Parathyroid adenoma (tissue), 2 donors: Measurements from ENCODE around the gene PTPDC1.

Source experiments
- H2AFZ ChIP-seq: fragments of 300-600 bp; sonication (generic); one replicate; pipeline ENCODE4 v1.7.0; 2017; ENCODE audit warnings: antibody characterized with exemption, mild to moderate bottlenecking
- H3K27ac ChIP-seq: fragments of 300-600 bp; sonication (generic); one replicate; pipeline ENCODE4 v1.7.0; 2017
- H3K27me3 ChIP-seq: fragments of 300-600 bp; sonication (generic); one replicate; pipeline ENCODE4 v1.7.0; 2017; ENCODE audit warnings: low read length; ENCODE audit not compliant: control insufficient read depth, insufficient read depth
- H3K36me3 ChIP-seq: fragments of 300-600 bp; sonication (generic); one replicate; pipeline ENCODE4 v1.7.0; 2017; ENCODE audit warnings: low read length; ENCODE audit not compliant: control insufficient read depth, insufficient read depth
- H3K4me1 ChIP-seq: fragments of 300-600 bp; sonication (generic); one replicate; pipeline ENCODE4 v1.7.0; 2017; ENCODE audit warnings: control low read depth
- H3K4me2 ChIP-seq: fragments of 300-600 bp; sonication (generic); one replicate; pipeline ENCODE4 v1.7.0; 2017; ENCODE audit warnings: low read length
- H3K4me3 ChIP-seq: fragments of 300-600 bp; sonication (generic); one replicate; pipeline ENCODE4 v1.7.0; 2017; ENCODE audit warnings: low read depth, low read length
- H3K79me2 ChIP-seq: fragments of 300-600 bp; sonication (generic); one replicate; pipeline ENCODE4 v1.7.0; 2017; ENCODE audit warnings: control low read depth
- H3K9ac ChIP-seq: fragments of 300-600 bp; sonication (generic); one replicate; pipeline ENCODE4 v1.7.0; 2017; ENCODE audit warnings: mild to moderate bottlenecking
- H3K9me3 ChIP-seq: fragments of 300-600 bp; sonication (generic); one replicate; pipeline ENCODE4 v1.7.0; 2017; ENCODE audit warnings: low read length; ENCODE audit not compliant: control insufficient read depth
- TF ChIP-seq, protein P1 (sequence below): fragments of 300-600 bp; sonication (generic); IDR thresholded peaks from one replicate; pipeline ENCODE4 v1.7.0; 2017; ENCODE audit warnings: antibody characterized with exemption, mild to moderate bottlenecking
- donor health status: primary hyperparathyroidism.

The PTPDC1 gene

DNA sequence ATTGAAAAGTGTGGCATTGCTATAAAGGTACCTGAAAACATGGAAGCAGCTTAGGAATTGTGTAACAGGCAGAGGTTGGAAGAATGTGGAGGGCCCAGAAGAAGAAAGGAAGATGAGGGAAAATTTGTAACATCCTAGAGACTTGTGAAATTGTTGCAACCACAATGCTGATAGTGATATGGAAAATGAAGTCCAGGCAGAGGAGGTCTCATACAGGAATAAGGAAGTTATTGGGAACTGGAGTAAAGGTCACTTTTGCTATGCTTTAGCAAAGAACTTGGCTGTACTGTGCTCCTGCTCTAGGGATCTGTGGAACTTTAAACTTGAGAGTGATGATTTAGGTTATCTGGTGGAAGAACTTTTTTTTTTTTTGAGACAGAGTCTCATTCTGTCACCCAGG lies 43.5 kb downstream of the PTPDC1 start:
- Histone ChIP-seq H3K9ac (no peak overlapping the region), H3K27ac (no peak overlapping the region), H3K4me3 (no peak overlapping the region), H3K4me1 (no peaks in the 10 kb centered on the region), H3K9me3 (no peaks in the 10 kb centered on the region), H3K79me2 (no peaks in the 10 kb centered on the region), H3K27me3 (no peaks in the 10 kb centered on the region), H3K4me2 (no peak overlapping the region), H3K36me3 (no peaks in the 10 kb centered on the region), H2AFZ (no peak overlapping the region)
- TF ChIP-seq, protein P1, sequence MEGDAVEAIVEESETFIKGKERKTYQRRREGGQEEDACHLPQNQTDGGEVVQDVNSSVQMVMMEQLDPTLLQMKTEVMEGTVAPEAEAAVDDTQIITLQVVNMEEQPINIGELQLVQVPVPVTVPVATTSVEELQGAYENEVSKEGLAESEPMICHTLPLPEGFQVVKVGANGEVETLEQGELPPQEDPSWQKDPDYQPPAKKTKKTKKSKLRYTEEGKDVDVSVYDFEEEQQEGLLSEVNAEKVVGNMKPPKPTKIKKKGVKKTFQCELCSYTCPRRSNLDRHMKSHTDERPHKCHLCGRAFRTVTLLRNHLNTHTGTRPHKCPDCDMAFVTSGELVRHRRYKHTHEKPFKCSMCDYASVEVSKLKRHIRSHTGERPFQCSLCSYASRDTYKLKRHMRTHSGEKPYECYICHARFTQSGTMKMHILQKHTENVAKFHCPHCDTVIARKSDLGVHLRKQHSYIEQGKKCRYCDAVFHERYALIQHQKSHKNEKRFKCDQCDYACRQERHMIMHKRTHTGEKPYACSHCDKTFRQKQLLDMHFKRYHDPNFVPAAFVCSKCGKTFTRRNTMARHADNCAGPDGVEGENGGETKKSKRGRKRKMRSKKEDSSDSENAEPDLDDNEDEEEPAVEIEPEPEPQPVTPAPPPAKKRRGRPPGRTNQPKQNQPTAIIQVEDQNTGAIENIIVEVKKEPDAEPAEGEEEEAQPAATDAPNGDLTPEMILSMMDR, result no peak

DNA sequence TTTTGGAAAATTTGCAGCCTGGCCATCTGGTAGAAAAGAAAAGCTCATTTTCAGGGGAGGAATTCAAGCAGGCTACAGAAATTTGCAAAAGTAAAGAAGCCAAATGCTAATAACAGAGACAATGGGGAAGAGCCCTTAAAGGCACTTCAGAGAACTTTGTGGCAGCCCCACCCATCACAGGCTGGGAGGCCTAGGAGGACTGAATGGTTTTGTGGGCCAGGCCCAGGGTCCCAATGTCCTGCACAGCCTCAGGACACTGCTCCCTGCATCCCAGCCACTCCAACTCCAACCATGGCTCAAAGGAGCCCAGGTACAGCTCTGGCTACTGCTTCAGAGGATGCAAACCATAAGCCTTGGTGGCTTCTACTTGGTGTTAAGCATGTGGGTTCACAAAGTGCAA lies 44.3 kb downstream of the PTPDC1 start:
- no peak overlapping the region for H3K27ac ChIP-seq
- no peaks in the 10 kb centered on the region for H3K27me3 ChIP-seq
- no peaks in the 10 kb centered on the region for H3K79me2 ChIP-seq
- TF ChIP-seq, protein P1, result no peak
- no peak overlapping the region for H2AFZ ChIP-seq
- no peaks in the 10 kb centered on the region for H3K36me3 ChIP-seq
- no peak overlapping the region for H3K4me3 ChIP-seq
- no peaks in the 10 kb centered on the region for H3K9me3 ChIP-seq
- no peak overlapping the region for H3K4me2 ChIP-seq
- no peak overlapping the region for H3K9ac ChIP-seq
- H3K4me1 ChIP-seq, result peaks cover 2% of the 10 kb centered on the region

DNA sequence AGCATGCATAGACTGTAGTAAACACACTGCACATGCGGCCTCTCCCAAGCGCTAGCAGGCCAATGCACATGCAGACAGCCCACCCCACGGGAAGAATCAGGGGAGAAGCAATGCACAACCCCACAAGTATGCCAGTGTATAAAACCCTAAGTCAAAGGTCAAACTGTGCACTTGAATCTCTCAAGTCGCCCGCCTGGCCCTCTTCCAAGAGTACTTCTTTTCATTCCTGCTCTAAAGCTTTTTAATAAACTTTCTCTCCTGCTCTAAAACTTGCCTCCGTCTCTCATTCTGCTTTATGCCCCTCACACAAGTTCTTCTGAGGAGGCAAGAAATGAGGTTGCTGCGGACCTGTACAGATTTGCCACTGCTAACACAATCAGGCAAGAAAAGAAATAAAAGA lies 50.4 kb downstream of the PTPDC1 start:
- peak overlapping the region; percentile 83 for H3K27ac ChIP-seq
- no peaks in the 10 kb centered on the region for H3K36me3 ChIP-seq
- peak overlapping the region; percentile 22 for H3K4me2 ChIP-seq
- no peak overlapping the region for H3K4me3 ChIP-seq
- peak overlapping the region; percentile 6 for H2AFZ ChIP-seq
- no peaks in the 10 kb centered on the region for H3K9me3 ChIP-seq
- peaks cover 27% of the 10 kb centered on the region for H3K4me1 ChIP-seq
- TF ChIP-seq, protein P1, result no peak
- no peak overlapping the region for H3K9ac ChIP-seq
- H3K27me3 ChIP-seq, result no peaks in the 10 kb centered on the region
- H3K79me2 ChIP-seq, result no peaks in the 10 kb centered on the region

DNA sequence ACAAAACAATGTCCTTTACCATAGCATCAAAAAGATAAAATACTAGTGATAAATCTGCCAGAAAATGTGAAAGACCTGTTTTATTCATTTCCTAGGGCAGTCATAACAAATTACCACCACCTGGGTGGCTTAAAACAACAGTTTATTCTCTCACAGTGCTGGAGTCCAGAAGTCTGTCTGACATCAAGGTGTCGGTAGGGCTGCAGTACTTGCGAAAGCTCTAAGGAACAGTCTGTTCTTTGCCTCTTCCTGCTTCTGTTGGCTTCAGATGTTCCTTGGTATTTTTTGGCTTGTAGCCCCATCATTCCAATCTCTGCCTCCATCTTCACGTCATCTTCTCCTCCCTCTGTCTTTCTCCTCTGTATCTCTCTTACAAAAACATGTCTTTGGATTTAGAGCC lies 51.0 kb downstream of the PTPDC1 start:
- no peaks in the 10 kb centered on the region for H3K9me3 ChIP-seq
- TF ChIP-seq, protein P1, result peak; percentile 8
- H3K79me2 ChIP-seq, result no peaks in the 10 kb centered on the region
- H3K4me2 ChIP-seq, result peak overlapping the region; percentile 22
- no peak overlapping the region for H3K9ac ChIP-seq
- peak overlapping the region; percentile 6 for H2AFZ ChIP-seq
- peak overlapping the region; percentile 83 for H3K27ac ChIP-seq
- no peaks in the 10 kb centered on the region for H3K27me3 ChIP-seq
- peak overlapping the region; percentile 6 for H3K4me3 ChIP-seq
- peaks cover 32% of the 10 kb centered on the region for H3K4me1 ChIP-seq
- H3K36me3 ChIP-seq, result no peaks in the 10 kb centered on the region

DNA sequence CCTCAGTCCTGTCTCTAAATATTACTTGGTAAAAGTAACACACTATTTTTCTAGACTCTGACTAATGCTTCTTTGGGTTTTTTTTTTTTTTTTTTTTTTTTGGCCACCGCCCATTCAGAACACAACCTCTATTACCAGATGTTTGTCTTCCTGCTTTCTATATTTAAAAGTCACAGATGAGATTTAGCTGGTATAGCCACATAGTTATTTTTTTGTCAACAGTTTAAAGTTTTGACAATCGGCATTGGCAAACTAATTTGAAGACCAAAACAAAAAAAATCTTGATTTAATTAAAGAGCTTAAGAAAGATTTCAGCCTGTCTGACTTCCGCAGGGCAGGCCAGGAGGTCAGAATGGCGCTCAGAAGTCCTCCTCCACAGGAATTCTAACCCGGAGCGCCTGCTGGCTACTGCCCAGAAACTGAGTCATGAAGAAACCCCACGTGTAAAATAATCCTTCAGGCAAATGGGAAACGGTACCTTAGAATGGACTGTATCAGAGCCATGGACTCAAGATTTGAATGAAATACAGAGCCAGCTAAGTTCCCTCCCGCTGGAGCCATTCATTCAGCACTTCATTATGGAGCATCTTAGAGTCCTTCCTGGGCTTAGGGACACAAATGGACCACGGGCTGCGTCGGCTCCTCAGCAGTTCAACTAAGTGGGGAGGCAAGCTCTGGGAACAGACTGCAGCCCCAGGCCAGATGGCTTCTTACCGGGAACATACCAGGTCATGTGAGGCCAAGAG lies 55.6 kb downstream of the PTPDC1 start:
- H3K9me3 ChIP-seq, result no peaks in the 10 kb centered on the region
- no peaks in the 10 kb centered on the region for H3K79me2 ChIP-seq
- no peak overlapping the region for H3K9ac ChIP-seq
- peaks cover 51% of the 10 kb centered on the region for H3K4me1 ChIP-seq
- peak overlapping the region; percentile 95 for H3K27ac ChIP-seq
- peak overlapping the region; percentile 39 for H3K4me2 ChIP-seq
- H3K36me3 ChIP-seq, result no peaks in the 10 kb centered on the region
- H3K27me3 ChIP-seq, result no peaks in the 10 kb centered on the region
- TF ChIP-seq, protein P1, result no peak
- H2AFZ ChIP-seq, result peak overlapping the region; percentile 46
- H3K4me3 ChIP-seq, result peak overlapping the region; percentile 35
